ENCODE measurements around the gene DOCK3. TPM values are rescaled to one million over a fixed set of nuclear protein-coding genes. Genes with fewer than 3 reads are reported as not detected.

The DOCK3 gene
- total and polyA plus RNA-seq, 4 donors: 0.01 to 0.08 (median 0.06) TPM; not detected in 1

DNA sequence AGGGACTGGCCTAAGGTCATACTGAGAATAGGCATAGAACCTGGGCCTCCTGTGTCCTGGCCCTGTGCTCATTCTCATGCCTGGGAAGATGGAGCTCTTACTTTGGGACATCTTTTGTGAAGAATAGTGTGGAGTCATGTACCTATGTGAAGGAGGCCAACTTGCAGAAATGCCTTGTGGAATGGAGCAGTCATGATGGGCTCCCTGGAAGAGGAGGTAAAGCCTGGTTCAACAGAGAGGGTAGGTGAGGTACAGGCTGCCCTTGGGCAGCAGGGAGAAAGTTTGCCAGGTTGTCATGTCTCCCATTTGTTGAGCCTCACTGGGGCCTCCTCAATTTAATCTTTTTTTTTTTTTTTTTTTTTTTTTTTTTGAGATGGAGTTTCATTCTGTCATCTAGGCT lies 39.7 kb upstream of the DOCK3 start:
- Histone ChIP-seq H3K27ac (ENCODE audit: low read depth in 1 of 2, low read length in 2 of 2) (no peak overlapping the region), H3K27me3 (ENCODE audit: control insufficient read depth in 4 of 4, insufficient read depth in 4 of 4, low read length in 3 of 4) (no peaks in the 10 kb centered on the region), H3K36me3 (ENCODE audit: control insufficient read depth in 4 of 4, insufficient read depth in 3 of 4, low read depth in 1 of 4, low read length in 3 of 4) (peaks cover 0 to 4% (median 0%) of the 10 kb centered on the region in 4 donors), H3K9ac (ENCODE audit: low read depth in 1 of 2, low read length in 2 of 2) (no peak overlapping the region), H3K9me3 (ENCODE audit: control insufficient read depth in 4 of 4, low read length in 3 of 4) (no peaks in the 10 kb centered on the region), H3K4me1 (ENCODE audit: control insufficient read depth in 4 of 4, insufficient read depth in 4 of 4, low read length in 3 of 4) (no peaks in the 10 kb centered on the region), H3K4me3 (ENCODE audit: low read depth in 1 of 3, low read length in 3 of 3) (no peak overlapping the region)
- TF ChIP-seq, protein P1, sequence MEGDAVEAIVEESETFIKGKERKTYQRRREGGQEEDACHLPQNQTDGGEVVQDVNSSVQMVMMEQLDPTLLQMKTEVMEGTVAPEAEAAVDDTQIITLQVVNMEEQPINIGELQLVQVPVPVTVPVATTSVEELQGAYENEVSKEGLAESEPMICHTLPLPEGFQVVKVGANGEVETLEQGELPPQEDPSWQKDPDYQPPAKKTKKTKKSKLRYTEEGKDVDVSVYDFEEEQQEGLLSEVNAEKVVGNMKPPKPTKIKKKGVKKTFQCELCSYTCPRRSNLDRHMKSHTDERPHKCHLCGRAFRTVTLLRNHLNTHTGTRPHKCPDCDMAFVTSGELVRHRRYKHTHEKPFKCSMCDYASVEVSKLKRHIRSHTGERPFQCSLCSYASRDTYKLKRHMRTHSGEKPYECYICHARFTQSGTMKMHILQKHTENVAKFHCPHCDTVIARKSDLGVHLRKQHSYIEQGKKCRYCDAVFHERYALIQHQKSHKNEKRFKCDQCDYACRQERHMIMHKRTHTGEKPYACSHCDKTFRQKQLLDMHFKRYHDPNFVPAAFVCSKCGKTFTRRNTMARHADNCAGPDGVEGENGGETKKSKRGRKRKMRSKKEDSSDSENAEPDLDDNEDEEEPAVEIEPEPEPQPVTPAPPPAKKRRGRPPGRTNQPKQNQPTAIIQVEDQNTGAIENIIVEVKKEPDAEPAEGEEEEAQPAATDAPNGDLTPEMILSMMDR (IDR thresholded peaks at IDR 0.05; ENCODE audit: low read depth, low read length, missing input control): no peak
- no peak for TF ChIP-seq FOXA1 (IDR thresholded peaks at IDR 0.05)
- TF ChIP-seq TAF1 (conservative IDR thresholded peaks at IDR 0.05): no peak
- no peak for TF ChIP-seq FOXA2 (IDR thresholded peaks at IDR 0.05)
- TF ChIP-seq, protein P2, sequence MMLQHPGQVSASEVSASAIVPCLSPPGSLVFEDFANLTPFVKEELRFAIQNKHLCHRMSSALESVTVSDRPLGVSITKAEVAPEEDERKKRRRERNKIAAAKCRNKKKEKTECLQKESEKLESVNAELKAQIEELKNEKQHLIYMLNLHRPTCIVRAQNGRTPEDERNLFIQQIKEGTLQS (IDR thresholded peaks at IDR 0.05): no peak
- TF ChIP-seq NR2F2 (IDR thresholded peaks at IDR 0.05): no peak
- TF ChIP-seq GABPA (IDR thresholded peaks at IDR 0.05 in 1 of 2, conservative IDR thresholded peaks at IDR 0.05 in 1 of 2): no peak
- no peak for TF ChIP-seq RXRA (IDR thresholded peaks at IDR 0.05)
- TF ChIP-seq MAX (IDR thresholded peaks at IDR 0.05): no peak
- TF ChIP-seq REST (IDR thresholded peaks at IDR 0.05): no peak
- TF ChIP-seq, protein P3, sequence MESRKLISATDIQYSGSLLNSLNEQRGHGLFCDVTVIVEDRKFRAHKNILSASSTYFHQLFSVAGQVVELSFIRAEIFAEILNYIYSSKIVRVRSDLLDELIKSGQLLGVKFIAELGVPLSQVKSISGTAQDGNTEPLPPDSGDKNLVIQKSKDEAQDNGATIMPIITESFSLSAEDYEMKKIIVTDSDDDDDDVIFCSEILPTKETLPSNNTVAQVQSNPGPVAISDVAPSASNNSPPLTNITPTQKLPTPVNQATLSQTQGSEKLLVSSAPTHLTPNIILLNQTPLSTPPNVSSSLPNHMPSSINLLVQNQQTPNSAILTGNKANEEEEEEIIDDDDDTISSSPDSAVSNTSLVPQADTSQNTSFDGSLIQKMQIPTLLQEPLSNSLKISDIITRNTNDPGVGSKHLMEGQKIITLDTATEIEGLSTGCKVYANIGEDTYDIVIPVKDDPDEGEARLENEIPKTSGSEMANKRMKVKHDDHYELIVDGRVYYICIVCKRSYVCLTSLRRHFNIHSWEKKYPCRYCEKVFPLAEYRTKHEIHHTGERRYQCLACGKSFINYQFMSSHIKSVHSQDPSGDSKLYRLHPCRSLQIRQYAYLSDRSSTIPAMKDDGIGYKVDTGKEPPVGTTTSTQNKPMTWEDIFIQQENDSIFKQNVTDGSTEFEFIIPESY (IDR thresholded peaks at IDR 0.05): no peak
- no peak for TF ChIP-seq HNF4A (conservative IDR thresholded peaks at IDR 0.05)
- no peak for TF ChIP-seq RAD21 (IDR thresholded peaks at IDR 0.05)
- DNase-seq (ENCODE audit: low spot score): no peak

- H3K9me3 ChIP-seq (ENCODE audit: control insufficient read depth in 4 of 4, low read length in 3 of 4): no peaks in the 10 kb centered on the region
- no peaks in the 10 kb centered on the region for H3K27me3 ChIP-seq (ENCODE audit: control insufficient read depth in 4 of 4, insufficient read depth in 4 of 4, low read length in 3 of 4)
- H3K4me1 ChIP-seq (ENCODE audit: control insufficient read depth in 4 of 4, insufficient read depth in 4 of 4, low read length in 3 of 4): no peaks in the 10 kb centered on the region
- H3K4me3 ChIP-seq (ENCODE audit: low read depth in 1 of 3, low read length in 3 of 3): no peak overlapping the region
- peaks cover 2 to 22% (median 3%) of the 10 kb centered on the region in 4 donors for H3K36me3 ChIP-seq (ENCODE audit: control insufficient read depth in 4 of 4, insufficient read depth in 3 of 4, low read depth in 1 of 4, low read length in 3 of 4)
- WGBS: 91% methylated on average over 4 of the region's 4 CpGs
- H3K9ac ChIP-seq (ENCODE audit: low read depth in 1 of 2, low read length in 2 of 2): no peak overlapping the region
- TF ChIP-seq MAX (IDR thresholded peaks at IDR 0.05): no peak
- TF ChIP-seq HNF4G (IDR thresholded peaks at IDR 0.05): no peak
- TF ChIP-seq RXRA (IDR thresholded peaks at IDR 0.05): no peak
- TF ChIP-seq TAF1 (conservative IDR thresholded peaks at IDR 0.05): no peak
- TF ChIP-seq, protein P2 (IDR thresholded peaks at IDR 0.05): no peak
- TF ChIP-seq FOXA2 (IDR thresholded peaks at IDR 0.05): no peak
- no peak for TF ChIP-seq HNF4A (conservative IDR thresholded peaks at IDR 0.05)
- TF ChIP-seq NR2F2 (IDR thresholded peaks at IDR 0.05): no peak
- TF ChIP-seq FOXA1 (IDR thresholded peaks at IDR 0.05): no peak
- TF ChIP-seq, protein P3 (IDR thresholded peaks at IDR 0.05): no peak
- TF ChIP-seq REST (IDR thresholded peaks at IDR 0.05): no peak
- TF ChIP-seq EGR1 (IDR thresholded peaks at IDR 0.05; ENCODE audit: low read depth in 2 of 2): no peak
- no peak overlapping the region for H3K27ac ChIP-seq (ENCODE audit: low read depth in 1 of 2, low read length in 2 of 2)
- DNase-seq (ENCODE audit: low spot score): no peak
Observed at GRCh38 chr3:50637011-50637410, 37.7 kb upstream of the DOCK3 start.

Data from liver (tissue), 9 donors.